ENCODE measurements around the gene PPP2R5E. TPM values are rescaled to one million over a fixed set of nuclear protein-coding genes. Genes with fewer than 3 reads are reported as not detected.

Gene PPP2R5E
- total and polyA plus RNA-seq, 9 of the 15 experiments (the other 6 are each of a cell fraction or from before 2014, with no cell fraction given): 4.2 to 30.3 (median 11.0) TPM

- TF ChIP-seq ZNF407 (IDR thresholded peaks at IDR 0.05; ENCODE audit: low read depth) (no peak), EP300 (IDR thresholded peaks at IDR 0.05; ENCODE audit: low read length) (no peak), RBM25 (IDR thresholded peaks at IDR 0.05; ENCODE audit: low read depth, low read length, severe bottlenecking) (no peak)
Measured at GRCh38 chr14:63322472-63322871, 220.7 kb downstream of the PPP2R5E start (continued).

Small RNA genes within 50 kb of the gene (small RNA-seq; reads per million reads assigned to genes)
- gene RF00601: not detected

Other genes with a start within 250 kb of the PPP2R5E start
- gene GPHB5, start 224.4 kb downstream of the PPP2R5E start, total RNA-seq (2014; rRNA removed): not detected in 2 replicates
- not detected in 2 replicates for gene GPHB5, start 224.4 kb downstream of the PPP2R5E start, total RNA-seq (2014; rRNA removed; fragmentation: Illumina TruSeq; extraction: Trizol)
- gene GPHB5, start 224.4 kb downstream of the PPP2R5E start, total RNA-seq (2015; rRNA removed; fragmentation: Illumina TruSeq; extraction: Trizol): not detected in 2 replicates
- gene GPHB5, start 224.4 kb downstream of the PPP2R5E start, total RNA-seq (2021): not detected in 2 replicates
- gene GPHB5, start 224.4 kb downstream of the PPP2R5E start, polyA plus RNA-seq (2011; rRNA removed): not detected in 2 replicates
- not detected in 2 replicates for gene GPHB5, start 224.4 kb downstream of the PPP2R5E start, polyA plus RNA-seq (2014; fragmentation: Illumina TruSeq; extraction: Trizol)
- not detected for gene GPHB5, start 224.4 kb downstream of the PPP2R5E start, polyA plus RNA-seq (2014; fragmentation: Nextera tagmentation; extraction: Ambion mirVana)
- not detected in 2 replicates for gene GPHB5, start 224.4 kb downstream of the PPP2R5E start, polyA plus RNA-seq (2014; rRNA removed)
- 11.3 and 11.7 TPM in 2 replicates for gene WDR89, start 98.5 kb upstream of the PPP2R5E start, total RNA-seq (2014; rRNA removed)
- 25.6 and 27.7 TPM in 2 replicates for gene WDR89, start 98.5 kb upstream of the PPP2R5E start, total RNA-seq (2014; rRNA removed; fragmentation: Illumina TruSeq; extraction: Trizol)
- 16.0 and 18.0 TPM in 2 replicates for gene WDR89, start 98.5 kb upstream of the PPP2R5E start, total RNA-seq (2015; rRNA removed; fragmentation: Illumina TruSeq; extraction: Trizol)
- gene WDR89, start 98.5 kb upstream of the PPP2R5E start, total RNA-seq (2021): 15.7 and 19.0 TPM in 2 replicates
- gene WDR89, start 98.5 kb upstream of the PPP2R5E start, polyA plus RNA-seq (2011; rRNA removed): 13.7 and 20.1 TPM in 2 replicates
- gene WDR89, start 98.5 kb upstream of the PPP2R5E start, polyA plus RNA-seq (2014; fragmentation: Illumina TruSeq; extraction: Trizol): 13.2 and 14.9 TPM in 2 replicates
- 10 to 100 TPM; 16.2 to 23.8 TPM for gene WDR89, start 98.5 kb upstream of the PPP2R5E start, polyA plus RNA-seq (2014; fragmentation: Nextera tagmentation; extraction: Ambion mirVana)
- gene WDR89, start 98.5 kb upstream of the PPP2R5E start, polyA plus RNA-seq (2014; rRNA removed): 9.3 and 9.9 TPM in 2 replicates
- 5.6 and 6.9 TPM in 2 replicates for gene SGPP1, start 184.7 kb upstream of the PPP2R5E start, total RNA-seq (2014; rRNA removed)
- gene SGPP1, start 184.7 kb upstream of the PPP2R5E start, total RNA-seq (2014; rRNA removed; fragmentation: Illumina TruSeq; extraction: Trizol): 7.3 and 8.0 TPM in 2 replicates
- 6.0 and 6.5 TPM in 2 replicates for gene SGPP1, start 184.7 kb upstream of the PPP2R5E start, total RNA-seq (2015; rRNA removed; fragmentation: Illumina TruSeq; extraction: Trizol)
- gene SGPP1, start 184.7 kb upstream of the PPP2R5E start, total RNA-seq (2021): 6.5 and 6.9 TPM in 2 replicates
- gene SGPP1, start 184.7 kb upstream of the PPP2R5E start, polyA plus RNA-seq (2011; rRNA removed): 3.9 and 4.9 TPM in 2 replicates
- 4.9 and 6.0 TPM in 2 replicates for gene SGPP1, start 184.7 kb upstream of the PPP2R5E start, polyA plus RNA-seq (2014; fragmentation: Illumina TruSeq; extraction: Trizol)
- gene SGPP1, start 184.7 kb upstream of the PPP2R5E start, polyA plus RNA-seq (2014; fragmentation: Nextera tagmentation; extraction: Ambion mirVana): 1 to 10 TPM; 2.2 to 2.8 TPM
- gene SGPP1, start 184.7 kb upstream of the PPP2R5E start, polyA plus RNA-seq (2014; rRNA removed): 4.7 and 5.2 TPM in 2 replicates